GM23338 (cell line): ENCODE data around the gene AGBL4.

ENCODE experiments used
- CREB1 ChIP-seq: fragments of 250-450 bp; sonication (Bioruptor Pico); IDR thresholded peaks from 2 replicates; pipeline ENCODE4 v1.5.0; 2020; ENCODE audit warnings: low read depth, mild to moderate bottlenecking, moderate library complexity
- EZH2 ChIP-seq: fragments of 200-600 bp; sonication (generic); IDR thresholded peaks from one replicate; pipeline ENCODE4 v1.8.0; 2017; ENCODE audit warnings: antibody characterized with exemption, mild to moderate bottlenecking, low read depth; ENCODE audit not compliant: unreplicated experiment
- EZH2phosphoT487 ChIP-seq: fragments of 200-600 bp; sonication (generic); IDR thresholded peaks from one replicate; pipeline ENCODE4 v1.8.1; 2018; ENCODE audit warnings: antibody characterized with exemption; ENCODE audit not compliant: unreplicated experiment
- JUNB ChIP-seq: IDR thresholded peaks from one replicate; pipeline ENCODE4 v1.6.1; 2016; ENCODE audit warnings: antibody characterized with exemption; ENCODE audit not compliant: unreplicated experiment
- NANOG ChIP-seq: IDR thresholded peaks from 2 replicates; pipeline ENCODE4 v1.6.1; 2016; ENCODE audit warnings: antibody characterized with exemption, borderline replicate concordance
- POLR2AphosphoS5 ChIP-seq: IDR thresholded peaks from 2 replicates; pipeline ENCODE4 v1.6.1; 2016; ENCODE audit warnings: antibody characterized with exemption, low read depth
- STAT1 ChIP-seq: IDR thresholded peaks from one replicate; pipeline ENCODE4 v1.6.1; 2016; ENCODE audit warnings: antibody characterized with exemption; ENCODE audit not compliant: unreplicated experiment
- ZNF114 ChIP-seq: fragments of 250-450 bp; sonication (Bioruptor Pico); IDR thresholded peaks from 2 replicates; pipeline ENCODE4 v1.5.0; 2020; ENCODE audit warnings: mild to moderate bottlenecking, moderate library complexity
- ZNF331 ChIP-seq: fragments of 250-450 bp; sonication (Bioruptor Pico); IDR thresholded peaks from 2 replicates; pipeline ENCODE4 v1.5.0; 2020; ENCODE audit warnings: low read depth, mild to moderate bottlenecking, moderate library complexity
- TF ChIP-seq, protein P1 (sequence below), 2 experiments: fragments of 200-600 bp in 1 of 2; sonication (generic) in 1 of 2; conservative IDR thresholded peaks; 2 replicates each; pipeline versions ENCODE4 v1.5.1 to v1.6.1; 2016 to 2017; ENCODE audit warnings: antibody characterized with exemption in 2 of 2, low read depth in 2 of 2, mild to moderate bottlenecking in 2 of 2, moderate library complexity in 1 of 2
- TF ChIP-seq, protein P2 (sequence below): IDR thresholded peaks from one replicate; pipeline ENCODE4 v1.6.1; 2018; ENCODE audit warnings: antibody characterized with exemption; ENCODE audit not compliant: unreplicated experiment
- TF ChIP-seq, protein P3 (sequence below): IDR thresholded peaks from 2 replicates; pipeline ENCODE4 v1.6.1; 2016; ENCODE audit warnings: antibody characterized with exemption
- TF ChIP-seq, protein P4 (sequence below): fragments of 250-450 bp; sonication (Bioruptor Pico); IDR thresholded peaks from 2 replicates; pipeline ENCODE4 v1.5.0; 2020; ENCODE audit warnings: mild to moderate bottlenecking, moderate library complexity

DNA sequence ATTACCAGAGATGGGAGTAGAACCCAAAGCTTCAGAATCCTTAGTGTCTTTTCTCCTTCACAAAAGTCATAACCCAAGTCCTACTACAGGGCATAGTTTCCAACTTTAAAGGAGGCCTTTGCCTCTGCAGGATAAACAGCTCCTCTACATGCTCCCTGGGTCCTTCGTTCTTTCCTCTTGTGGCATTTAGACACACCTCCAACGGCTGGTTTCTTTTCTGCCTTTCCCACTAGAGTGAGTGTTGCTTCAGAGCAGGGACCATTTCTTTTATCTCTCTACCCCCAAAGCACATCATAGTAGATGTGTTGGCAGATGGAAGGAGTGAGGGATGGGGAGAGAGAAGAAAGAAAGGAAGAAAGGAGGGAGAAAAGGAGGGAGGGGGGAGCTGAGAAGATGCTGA lies 1407.0 kb downstream of the AGBL4 start:
- TF ChIP-seq, protein P1, sequence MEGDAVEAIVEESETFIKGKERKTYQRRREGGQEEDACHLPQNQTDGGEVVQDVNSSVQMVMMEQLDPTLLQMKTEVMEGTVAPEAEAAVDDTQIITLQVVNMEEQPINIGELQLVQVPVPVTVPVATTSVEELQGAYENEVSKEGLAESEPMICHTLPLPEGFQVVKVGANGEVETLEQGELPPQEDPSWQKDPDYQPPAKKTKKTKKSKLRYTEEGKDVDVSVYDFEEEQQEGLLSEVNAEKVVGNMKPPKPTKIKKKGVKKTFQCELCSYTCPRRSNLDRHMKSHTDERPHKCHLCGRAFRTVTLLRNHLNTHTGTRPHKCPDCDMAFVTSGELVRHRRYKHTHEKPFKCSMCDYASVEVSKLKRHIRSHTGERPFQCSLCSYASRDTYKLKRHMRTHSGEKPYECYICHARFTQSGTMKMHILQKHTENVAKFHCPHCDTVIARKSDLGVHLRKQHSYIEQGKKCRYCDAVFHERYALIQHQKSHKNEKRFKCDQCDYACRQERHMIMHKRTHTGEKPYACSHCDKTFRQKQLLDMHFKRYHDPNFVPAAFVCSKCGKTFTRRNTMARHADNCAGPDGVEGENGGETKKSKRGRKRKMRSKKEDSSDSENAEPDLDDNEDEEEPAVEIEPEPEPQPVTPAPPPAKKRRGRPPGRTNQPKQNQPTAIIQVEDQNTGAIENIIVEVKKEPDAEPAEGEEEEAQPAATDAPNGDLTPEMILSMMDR (conservative IDR thresholded peaks at IDR 0.05; ENCODE audit: low read depth in 2 of 2), result no peak
- TF ChIP-seq, protein P2, sequence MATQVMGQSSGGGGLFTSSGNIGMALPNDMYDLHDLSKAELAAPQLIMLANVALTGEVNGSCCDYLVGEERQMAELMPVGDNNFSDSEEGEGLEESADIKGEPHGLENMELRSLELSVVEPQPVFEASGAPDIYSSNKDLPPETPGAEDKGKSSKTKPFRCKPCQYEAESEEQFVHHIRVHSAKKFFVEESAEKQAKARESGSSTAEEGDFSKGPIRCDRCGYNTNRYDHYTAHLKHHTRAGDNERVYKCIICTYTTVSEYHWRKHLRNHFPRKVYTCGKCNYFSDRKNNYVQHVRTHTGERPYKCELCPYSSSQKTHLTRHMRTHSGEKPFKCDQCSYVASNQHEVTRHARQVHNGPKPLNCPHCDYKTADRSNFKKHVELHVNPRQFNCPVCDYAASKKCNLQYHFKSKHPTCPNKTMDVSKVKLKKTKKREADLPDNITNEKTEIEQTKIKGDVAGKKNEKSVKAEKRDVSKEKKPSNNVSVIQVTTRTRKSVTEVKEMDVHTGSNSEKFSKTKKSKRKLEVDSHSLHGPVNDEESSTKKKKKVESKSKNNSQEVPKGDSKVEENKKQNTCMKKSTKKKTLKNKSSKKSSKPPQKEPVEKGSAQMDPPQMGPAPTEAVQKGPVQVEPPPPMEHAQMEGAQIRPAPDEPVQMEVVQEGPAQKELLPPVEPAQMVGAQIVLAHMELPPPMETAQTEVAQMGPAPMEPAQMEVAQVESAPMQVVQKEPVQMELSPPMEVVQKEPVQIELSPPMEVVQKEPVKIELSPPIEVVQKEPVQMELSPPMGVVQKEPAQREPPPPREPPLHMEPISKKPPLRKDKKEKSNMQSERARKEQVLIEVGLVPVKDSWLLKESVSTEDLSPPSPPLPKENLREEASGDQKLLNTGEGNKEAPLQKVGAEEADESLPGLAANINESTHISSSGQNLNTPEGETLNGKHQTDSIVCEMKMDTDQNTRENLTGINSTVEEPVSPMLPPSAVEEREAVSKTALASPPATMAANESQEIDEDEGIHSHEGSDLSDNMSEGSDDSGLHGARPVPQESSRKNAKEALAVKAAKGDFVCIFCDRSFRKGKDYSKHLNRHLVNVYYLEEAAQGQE, result no peak
- TF ChIP-seq EZH2 (no peak), ZNF331 (CRISPR knock-in tag) (no peak), POLR2AphosphoS5 (no peak), EZH2phosphoT487 (no peak), JUNB (no peak), NANOG (no peak), CREB1 (CRISPR knock-in tag) (no peak), STAT1 (no peak), ZNF114 (no peak)
- TF ChIP-seq, protein P3, sequence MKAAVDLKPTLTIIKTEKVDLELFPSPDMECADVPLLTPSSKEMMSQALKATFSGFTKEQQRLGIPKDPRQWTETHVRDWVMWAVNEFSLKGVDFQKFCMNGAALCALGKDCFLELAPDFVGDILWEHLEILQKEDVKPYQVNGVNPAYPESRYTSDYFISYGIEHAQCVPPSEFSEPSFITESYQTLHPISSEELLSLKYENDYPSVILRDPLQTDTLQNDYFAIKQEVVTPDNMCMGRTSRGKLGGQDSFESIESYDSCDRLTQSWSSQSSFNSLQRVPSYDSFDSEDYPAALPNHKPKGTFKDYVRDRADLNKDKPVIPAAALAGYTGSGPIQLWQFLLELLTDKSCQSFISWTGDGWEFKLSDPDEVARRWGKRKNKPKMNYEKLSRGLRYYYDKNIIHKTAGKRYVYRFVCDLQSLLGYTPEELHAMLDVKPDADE, result no peak
- TF ChIP-seq, protein P4, sequence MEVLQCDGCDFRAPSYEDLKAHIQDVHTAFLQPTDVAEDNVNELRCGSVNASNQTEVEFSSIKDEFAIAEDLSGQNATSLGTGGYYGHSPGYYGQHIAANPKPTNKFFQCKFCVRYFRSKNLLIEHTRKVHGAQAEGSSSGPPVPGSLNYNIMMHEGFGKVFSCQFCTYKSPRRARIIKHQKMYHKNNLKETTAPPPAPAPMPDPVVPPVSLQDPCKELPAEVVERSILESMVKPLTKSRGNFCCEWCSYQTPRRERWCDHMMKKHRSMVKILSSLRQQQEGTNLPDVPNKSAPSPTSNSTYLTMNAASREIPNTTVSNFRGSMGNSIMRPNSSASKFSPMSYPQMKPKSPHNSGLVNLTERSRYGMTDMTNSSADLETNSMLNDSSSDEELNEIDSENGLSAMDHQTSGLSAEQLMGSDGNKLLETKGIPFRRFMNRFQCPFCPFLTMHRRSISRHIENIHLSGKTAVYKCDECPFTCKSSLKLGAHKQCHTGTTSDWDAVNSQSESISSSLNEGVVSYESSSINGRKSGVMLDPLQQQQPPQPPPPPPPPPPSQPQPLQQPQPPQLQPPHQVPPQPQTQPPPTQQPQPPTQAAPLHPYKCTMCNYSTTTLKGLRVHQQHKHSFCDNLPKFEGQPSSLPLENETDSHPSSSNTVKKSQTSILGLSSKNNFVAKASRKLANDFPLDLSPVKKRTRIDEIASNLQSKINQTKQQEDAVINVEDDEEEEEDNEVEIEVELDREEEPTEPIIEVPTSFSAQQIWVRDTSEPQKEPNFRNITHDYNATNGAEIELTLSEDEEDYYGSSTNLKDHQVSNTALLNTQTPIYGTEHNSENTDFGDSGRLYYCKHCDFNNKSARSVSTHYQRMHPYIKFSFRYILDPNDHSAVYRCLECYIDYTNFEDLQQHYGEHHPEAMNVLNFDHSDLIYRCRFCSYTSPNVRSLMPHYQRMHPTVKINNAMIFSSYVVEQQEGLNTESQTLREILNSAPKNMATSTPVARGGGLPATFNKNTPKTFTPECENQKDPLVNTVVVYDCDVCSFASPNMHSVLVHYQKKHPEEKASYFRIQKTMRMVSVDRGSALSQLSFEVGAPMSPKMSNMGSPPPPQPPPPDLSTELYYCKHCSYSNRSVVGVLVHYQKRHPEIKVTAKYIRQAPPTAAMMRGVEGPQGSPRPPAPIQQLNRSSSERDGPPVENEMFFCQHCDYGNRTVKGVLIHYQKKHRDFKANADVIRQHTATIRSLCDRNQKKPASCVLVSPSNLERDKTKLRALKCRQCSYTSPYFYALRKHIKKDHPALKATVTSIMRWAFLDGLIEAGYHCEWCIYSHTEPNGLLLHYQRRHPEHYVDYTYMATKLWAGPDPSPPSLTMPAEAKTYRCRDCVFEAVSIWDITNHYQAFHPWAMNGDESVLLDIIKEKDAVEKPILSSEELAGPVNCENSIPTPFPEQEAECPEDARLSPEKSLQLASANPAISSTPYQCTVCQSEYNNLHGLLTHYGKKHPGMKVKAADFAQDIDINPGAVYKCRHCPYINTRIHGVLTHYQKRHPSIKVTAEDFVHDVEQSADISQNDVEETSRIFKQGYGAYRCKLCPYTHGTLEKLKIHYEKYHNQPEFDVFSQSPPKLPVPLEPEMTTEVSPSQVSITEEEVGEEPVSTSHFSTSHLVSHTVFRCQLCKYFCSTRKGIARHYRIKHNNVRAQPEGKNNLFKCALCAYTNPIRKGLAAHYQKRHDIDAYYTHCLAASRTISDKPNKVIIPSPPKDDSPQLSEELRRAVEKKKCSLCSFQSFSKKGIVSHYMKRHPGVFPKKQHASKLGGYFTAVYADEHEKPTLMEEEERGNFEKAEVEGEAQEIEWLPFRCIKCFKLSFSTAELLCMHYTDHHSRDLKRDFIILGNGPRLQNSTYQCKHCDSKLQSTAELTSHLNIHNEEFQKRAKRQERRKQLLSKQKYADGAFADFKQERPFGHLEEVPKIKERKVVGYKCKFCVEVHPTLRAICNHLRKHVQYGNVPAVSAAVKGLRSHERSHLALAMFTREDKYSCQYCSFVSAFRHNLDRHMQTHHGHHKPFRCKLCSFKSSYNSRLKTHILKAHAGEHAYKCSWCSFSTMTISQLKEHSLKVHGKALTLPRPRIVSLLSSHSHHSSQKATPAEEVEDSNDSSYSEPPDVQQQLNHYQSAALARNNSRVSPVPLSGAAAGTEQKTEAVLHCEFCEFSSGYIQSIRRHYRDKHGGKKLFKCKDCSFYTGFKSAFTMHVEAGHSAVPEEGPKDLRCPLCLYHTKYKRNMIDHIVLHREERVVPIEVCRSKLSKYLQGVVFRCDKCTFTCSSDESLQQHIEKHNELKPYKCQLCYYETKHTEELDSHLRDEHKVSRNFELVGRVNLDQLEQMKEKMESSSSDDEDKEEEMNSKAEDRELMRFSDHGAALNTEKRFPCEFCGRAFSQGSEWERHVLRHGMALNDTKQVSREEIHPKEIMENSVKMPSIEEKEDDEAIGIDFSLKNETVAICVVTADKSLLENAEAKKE, result no peak
